GM12874 (cell line): Measurements from ENCODE around the gene TMEM101.

Experiments
- TF ChIP-seq, protein P1 (sequence below): IDR thresholded peaks from 2 replicates; pipeline ENCODE4 v1.5.1; 2011; ENCODE audit warnings: low read depth, mild to moderate bottlenecking, control low read depth, low read length, moderate library complexity; ENCODE audit not compliant: insufficient read depth

The TMEM101 gene

DNA sequence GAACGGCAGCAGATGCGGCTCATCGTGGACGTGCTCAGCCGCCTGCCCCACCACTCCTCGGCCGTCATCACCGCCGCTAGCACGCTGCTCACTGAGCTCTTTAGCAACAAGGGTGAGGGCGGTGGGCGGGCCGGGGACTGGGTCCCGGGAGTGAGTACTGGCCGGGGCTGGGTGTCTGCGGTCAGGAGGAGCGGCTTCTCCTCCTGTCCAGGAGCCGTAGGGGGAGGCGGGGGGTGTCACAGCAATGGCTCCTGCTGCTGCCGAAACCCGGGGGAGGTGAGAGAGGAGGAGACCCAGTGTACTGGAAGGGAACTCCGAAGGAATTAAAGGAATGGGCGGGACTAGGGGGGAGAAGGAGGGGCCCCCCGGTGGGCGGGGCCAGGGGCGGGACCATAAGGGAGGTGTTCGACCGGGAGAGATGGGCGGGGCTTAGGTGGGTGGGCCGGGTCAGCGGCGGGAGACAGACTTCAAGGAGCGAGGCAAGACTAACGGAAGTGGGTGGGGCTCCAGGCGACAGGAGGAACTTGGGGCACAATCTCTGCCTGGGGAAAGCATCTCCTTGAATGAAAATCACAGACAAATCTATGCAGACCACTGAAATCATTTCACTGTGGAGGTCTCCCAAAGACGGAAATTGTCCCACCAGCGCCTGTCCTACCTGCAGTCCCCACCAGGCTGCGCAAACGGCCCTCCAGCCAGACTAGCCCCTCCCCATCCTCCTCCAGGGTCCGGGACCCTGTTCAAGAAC is 8.0 kb downstream of the TMEM101 start:
- TF ChIP-seq, protein P1, sequence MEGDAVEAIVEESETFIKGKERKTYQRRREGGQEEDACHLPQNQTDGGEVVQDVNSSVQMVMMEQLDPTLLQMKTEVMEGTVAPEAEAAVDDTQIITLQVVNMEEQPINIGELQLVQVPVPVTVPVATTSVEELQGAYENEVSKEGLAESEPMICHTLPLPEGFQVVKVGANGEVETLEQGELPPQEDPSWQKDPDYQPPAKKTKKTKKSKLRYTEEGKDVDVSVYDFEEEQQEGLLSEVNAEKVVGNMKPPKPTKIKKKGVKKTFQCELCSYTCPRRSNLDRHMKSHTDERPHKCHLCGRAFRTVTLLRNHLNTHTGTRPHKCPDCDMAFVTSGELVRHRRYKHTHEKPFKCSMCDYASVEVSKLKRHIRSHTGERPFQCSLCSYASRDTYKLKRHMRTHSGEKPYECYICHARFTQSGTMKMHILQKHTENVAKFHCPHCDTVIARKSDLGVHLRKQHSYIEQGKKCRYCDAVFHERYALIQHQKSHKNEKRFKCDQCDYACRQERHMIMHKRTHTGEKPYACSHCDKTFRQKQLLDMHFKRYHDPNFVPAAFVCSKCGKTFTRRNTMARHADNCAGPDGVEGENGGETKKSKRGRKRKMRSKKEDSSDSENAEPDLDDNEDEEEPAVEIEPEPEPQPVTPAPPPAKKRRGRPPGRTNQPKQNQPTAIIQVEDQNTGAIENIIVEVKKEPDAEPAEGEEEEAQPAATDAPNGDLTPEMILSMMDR: peak; percentile 59

DNA sequence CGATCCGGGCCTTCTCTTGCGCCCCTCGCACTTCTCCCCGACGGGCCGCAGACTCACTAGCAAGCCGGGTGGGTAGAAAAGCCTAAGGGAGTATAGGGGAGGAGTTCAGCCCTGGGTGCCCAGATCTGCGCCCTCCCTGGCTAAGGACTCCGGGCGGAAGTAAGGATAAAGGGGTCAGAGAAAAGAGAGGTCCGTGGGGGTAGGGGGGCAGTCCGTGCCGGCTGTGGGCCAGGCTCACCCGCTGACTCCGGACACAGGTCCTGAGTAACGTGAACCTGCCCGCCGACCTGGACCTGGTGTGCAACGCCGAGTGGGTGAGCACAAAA is 8.5 kb downstream of the TMEM101 start:
- TF ChIP-seq, protein P1: no peak

DNA sequence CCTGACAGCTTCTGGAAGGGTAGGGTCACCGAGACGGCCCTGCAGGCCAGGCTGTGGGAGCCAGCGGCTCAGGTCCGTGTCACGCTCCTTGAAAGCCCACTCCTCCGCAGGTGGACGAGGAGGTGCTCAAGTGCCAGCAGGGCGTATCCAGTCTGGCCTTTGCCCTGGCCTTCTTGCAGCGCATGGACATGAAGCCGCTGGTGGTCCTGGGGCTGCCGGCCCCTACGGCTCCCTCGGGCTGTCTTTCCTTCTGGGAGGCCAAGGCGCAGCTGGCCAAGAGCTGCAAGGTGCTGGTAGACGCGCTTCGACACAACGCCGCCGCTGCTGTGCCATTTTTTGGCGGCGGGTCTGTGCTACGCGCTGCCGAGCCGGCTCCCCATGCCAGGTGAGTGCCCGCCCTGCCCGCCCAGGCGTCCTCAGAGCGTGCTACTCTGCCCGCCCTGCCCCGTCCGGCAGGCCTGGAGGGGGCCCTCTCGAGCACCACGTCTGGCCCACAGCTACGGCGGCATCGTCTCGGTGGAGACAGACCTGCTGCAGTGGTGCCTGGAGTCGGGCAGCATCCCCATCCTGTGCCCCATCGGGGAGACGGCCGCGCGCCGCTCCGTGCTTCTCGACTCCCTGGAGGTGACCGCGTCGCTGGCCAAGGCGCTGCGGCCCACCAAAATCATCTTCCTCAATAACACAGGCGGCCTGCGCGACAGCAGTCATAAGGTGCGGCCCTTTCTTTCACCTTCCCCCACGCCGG is 9.1 kb downstream of the TMEM101 start:
- TF ChIP-seq, protein P1: peak; percentile 40

DNA sequence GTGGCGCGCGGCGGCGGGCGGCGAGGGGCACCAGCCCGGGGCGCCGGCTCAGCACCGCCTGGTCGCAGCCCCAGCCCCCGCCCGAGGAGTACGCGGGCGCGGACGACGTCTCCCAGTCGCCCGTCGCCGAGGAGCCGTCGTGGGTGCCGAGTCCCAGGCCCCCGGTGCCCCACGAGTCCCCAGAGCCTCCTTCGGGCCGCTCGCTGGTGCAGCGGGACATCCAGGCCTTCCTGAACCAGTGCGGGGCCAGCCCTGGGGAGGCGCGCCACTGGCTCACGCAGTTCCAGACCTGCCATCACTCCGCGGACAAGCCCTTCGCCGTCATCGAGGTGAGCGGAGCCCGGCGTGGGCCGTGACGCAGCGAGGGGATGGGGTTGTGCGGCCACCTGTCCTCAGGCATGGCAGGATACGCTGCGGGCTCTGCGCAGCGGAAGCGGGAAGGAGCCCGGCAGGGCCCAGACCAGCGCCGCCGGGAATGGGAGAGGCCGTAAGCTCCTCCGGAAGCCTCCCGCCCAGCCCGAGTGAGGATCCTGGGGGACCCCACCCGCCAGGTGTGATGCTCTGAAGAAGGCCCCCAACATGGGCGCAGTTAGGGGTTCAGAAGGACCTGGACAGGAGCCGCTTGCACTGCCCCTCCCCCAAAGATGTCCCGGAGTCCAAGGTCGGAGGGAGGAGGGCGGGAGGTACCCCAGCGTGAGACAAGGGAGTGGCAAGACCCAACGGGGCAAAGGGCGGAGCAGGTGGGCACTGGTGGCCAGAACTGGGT is 9.8 kb downstream of the TMEM101 start:
- TF ChIP-seq, protein P1: no peak

DNA sequence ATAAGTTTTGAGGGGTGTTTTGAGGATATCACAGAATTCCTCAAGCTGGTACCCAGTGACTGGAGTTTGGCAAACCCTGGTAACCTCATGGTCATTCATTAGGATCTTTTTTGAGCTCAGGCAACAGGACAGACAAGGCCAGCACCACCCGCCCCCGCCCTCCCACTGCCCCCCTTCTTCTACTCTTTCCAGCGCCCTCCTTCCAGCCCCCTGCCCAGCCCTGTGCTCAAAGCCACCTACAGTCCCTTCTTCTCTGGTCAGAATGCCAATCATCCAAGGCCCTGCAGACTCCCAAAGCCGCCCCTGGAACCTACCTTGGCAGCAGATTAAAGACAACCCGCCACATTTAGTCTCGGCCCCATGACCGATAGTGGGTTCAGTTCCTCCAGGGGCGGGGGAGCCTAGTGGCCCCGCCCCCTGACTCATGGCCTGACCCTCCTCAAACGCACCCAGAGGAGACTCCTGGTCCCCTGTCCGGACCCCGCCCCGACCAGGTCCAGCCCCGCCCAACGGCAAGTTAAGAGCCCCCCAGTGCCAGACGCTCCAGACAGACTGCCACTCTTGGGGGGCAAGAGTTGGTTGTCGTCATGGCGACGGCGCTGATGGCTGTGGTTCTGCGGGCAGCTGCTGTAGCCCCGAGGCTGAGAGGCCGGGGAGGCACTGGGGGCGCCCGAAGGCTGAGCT is 10.5 kb downstream of the TMEM101 start, which contains the start of gene NAGS:
Gene NAGS (plus strand): TSS at position 546 of the 684 bp plus-strand sequence. CDS start 42 bp downstream, at position 588.
- TF ChIP-seq, protein P1: no peak

DNA sequence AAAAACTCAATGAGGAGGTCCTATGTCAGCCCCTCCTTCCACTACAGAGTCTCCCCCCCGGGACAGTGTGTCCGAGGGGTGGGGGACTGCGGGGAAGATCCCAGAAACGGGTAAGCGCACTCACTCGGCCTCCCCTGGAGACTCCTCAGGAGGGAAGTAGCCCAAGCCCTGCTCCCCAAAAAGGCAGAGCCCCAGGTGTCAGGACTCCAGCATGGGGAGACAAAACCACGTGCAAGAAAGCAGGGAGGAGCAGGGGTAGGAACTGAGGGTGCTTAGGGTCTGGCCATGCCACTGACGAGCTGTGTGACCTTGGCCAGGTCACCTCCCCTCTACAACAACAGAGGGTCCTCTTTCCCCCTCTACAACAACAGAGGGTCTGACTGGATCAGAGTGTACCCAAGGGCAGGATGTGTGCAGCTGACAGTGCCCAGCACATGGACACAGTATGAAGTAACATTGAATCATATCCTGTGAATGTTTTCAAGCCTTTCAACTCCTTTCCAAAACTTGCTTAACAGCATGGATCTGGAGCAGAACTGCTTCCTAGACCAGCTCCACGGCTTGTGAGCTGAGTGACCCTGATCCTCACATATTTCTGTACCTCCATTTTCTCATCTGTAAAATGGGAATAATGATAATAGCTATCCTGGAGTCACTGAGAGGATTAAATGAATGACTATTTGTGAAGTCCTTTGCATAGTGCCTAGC is 12.5 kb downstream of the TMEM101 start:
- TF ChIP-seq, protein P1: no peak
